Measurements from ENCODE around the gene PCCA. TPM values are rescaled to one million over a fixed set of nuclear protein-coding genes. Genes with fewer than 3 reads are reported as not detected.

Gene PCCA
- polyA plus RNA-seq, 2 of the 4 experiments (the other 2 are of a cell fraction) = 13.2 to 13.7 TPM

GRCh38 chr13:100339411-100339940, 250.6 kb downstream of the PCCA start:
- no peak for FAIRE-seq

DNA sequence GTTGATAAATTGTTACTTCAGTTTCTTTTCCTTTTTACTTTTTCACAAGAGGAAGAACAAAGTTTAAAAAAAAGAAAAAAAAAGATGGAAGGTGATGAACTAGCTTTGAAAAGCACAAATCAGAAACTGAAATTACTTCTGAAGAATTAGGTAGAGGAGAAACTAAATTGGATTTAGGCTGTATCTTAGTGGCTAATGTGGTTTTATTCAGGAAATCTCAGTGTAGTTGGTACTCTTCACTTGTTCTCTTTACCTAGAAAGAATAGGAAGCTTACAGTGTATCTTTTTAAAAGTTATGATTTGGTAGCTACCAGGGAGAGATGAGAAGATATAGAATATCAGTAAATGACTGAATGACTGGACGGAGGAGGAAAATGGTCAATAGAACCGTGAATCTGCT, 252.0 kb downstream of the PCCA start:
- ATAC-seq (no peak), FAIRE-seq (no peak), DNase-seq (ENCODE audit: low read depth in 1 of 2, low spot score in 1 of 2) (no peak)
- CTCF ChIA-PET = no interaction called here
- no peak overlapping the region for H3K27ac ChIP-seq
- no peak overlapping the region for H3K4me3 ChIP-seq
- H3K4me2 ChIP-seq = no peak overlapping the region
- POLR2A ChIA-PET = no interaction called here
- TF ChIP-seq ESRRA (IDR thresholded peaks at IDR 0.05; ENCODE audit: borderline replicate concordance, low read length) (no peak), RAD21 (conservative IDR thresholded peaks at IDR 0.05 in 1 of 2, IDR thresholded peaks at IDR 0.05 in 1 of 2) (no peak)
- no peaks in the 10 kb centered on the region for H3K4me1 ChIP-seq
- 88% methylated on average over 2 of the region's 2 CpGs for WGBS (ENCODE audit: missing lambda C conversion rate)
- no peaks in the 10 kb centered on the region for H3K9me3 ChIP-seq

More at GRCh38 chr13:100339411-100339940, 250.6 kb downstream of the PCCA start:
- peaks cover 3% of the 10 kb centered on the region; the same call in 1 of the 3 replicates for H3K9me3 ChIP-seq
- POLR2A ChIA-PET = no interaction called here
- TF ChIP-seq NPAS2 (CRISPR knock-in tag; IDR thresholded peaks at IDR 0.05; ENCODE audit: borderline replicate concordance) = no peak
- no peak for TF ChIP-seq SREBF2 (IDR thresholded peaks at IDR 0.05)
- no peak for TF ChIP-seq POLR2AphosphoS2 (conservative IDR thresholded peaks at IDR 0.05; ENCODE audit: low read length)
- TF ChIP-seq RAD21 (conservative IDR thresholded peaks at IDR 0.05 in 1 of 2, IDR thresholded peaks at IDR 0.05 in 1 of 2) = no peak
- no peak for TF ChIP-seq RNF2 (IDR thresholded peaks at IDR 0.05; ENCODE audit: borderline replicate concordance, low read depth)
- TF ChIP-seq HOXA7 (CRISPR knock-in tag; IDR thresholded peaks at IDR 0.05) = no peak
- TF ChIP-seq RCOR1 (IDR thresholded peaks at IDR 0.05; ENCODE audit: low read depth, low read length) = no peak
- TF ChIP-seq, protein P1, sequence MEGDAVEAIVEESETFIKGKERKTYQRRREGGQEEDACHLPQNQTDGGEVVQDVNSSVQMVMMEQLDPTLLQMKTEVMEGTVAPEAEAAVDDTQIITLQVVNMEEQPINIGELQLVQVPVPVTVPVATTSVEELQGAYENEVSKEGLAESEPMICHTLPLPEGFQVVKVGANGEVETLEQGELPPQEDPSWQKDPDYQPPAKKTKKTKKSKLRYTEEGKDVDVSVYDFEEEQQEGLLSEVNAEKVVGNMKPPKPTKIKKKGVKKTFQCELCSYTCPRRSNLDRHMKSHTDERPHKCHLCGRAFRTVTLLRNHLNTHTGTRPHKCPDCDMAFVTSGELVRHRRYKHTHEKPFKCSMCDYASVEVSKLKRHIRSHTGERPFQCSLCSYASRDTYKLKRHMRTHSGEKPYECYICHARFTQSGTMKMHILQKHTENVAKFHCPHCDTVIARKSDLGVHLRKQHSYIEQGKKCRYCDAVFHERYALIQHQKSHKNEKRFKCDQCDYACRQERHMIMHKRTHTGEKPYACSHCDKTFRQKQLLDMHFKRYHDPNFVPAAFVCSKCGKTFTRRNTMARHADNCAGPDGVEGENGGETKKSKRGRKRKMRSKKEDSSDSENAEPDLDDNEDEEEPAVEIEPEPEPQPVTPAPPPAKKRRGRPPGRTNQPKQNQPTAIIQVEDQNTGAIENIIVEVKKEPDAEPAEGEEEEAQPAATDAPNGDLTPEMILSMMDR (IDR thresholded peaks at IDR 0.05) = no peak
- TF ChIP-seq JUN (IDR thresholded peaks at IDR 0.05) = no peak
- TF ChIP-seq NFE2L2 (conservative IDR thresholded peaks at IDR 0.05; ENCODE audit: low read length) = no peak
- CTCF ChIA-PET = no interaction called here
- no peak overlapping the region for H3K4me2 ChIP-seq
- H3K4me3 ChIP-seq = no peak overlapping the region
- H3K4me1 ChIP-seq = no peaks in the 10 kb centered on the region
- ATAC-seq = no peak
- 96% methylated on average over 8 of the region's 8 CpGs for WGBS (ENCODE audit: missing lambda C conversion rate)
- no peak for DNase-seq (ENCODE audit: low read depth in 1 of 2, low spot score in 1 of 2)
- H3K27ac ChIP-seq = no peak overlapping the region

DNA sequence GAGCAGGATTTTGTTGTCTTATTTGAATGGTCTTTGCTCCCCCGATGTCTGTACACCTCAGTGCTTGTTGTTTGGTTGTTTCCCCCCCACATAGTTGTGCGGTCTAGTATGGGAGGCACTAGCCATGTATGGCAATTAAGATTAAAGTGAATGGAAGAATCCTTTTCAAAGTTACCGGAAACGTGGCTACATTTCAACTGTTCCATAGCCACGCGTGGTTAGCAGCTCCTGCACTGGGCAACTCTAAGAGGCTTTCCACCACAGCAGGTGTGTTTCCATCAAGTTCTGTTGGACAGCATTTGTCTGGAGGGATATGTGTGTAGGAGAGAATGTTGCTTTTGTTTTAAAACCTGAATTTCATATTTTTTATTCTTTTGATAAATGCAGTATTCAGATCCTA, 252.4 kb downstream of the PCCA start:
- FAIRE-seq (no peak), ATAC-seq (no peak), DNase-seq (ENCODE audit: low read depth in 1 of 2, low spot score in 1 of 2) (no peak)
- no peak overlapping the region for H3K27ac ChIP-seq
- no peaks in the 10 kb centered on the region for H3K9me3 ChIP-seq
- ChIA-PET CTCF (no interaction called here), POLR2A (no interaction called here)
- no peak for TF ChIP-seq GATA3 (IDR thresholded peaks at IDR 0.05; ENCODE audit: borderline replicate concordance)
- TF ChIP-seq TP53 (CRISPR knock-in tag; IDR thresholded peaks at IDR 0.05) = no peak
- no peak for TF ChIP-seq CBX8 (IDR thresholded peaks at IDR 0.05)
- H3K4me3 ChIP-seq = no peak overlapping the region
- no peak overlapping the region for H3K4me2 ChIP-seq
- H3K4me1 ChIP-seq = no peaks in the 10 kb centered on the region
- WGBS (ENCODE audit: missing lambda C conversion rate) = 94% methylated on average over 6 of the region's 6 CpGs

GRCh38 chr13:100344544-100344943, 255.7 kb downstream of the PCCA start:
- no peak for DNase-seq (ENCODE audit: low read depth in 1 of 2, low spot score in 1 of 2)
- ATAC-seq = no peak
- Histone ChIP-seq H3K27ac (no peak overlapping the region), H3K9me3 (no peaks in the 10 kb centered on the region), H3K4me2 (no peak overlapping the region), H3K4me3 (no peak overlapping the region), H3K4me1 (peaks cover 4% of the 10 kb centered on the region; the same call in 2 of the 3 replicates)
- CTCF ChIA-PET = no interaction called here
- no peak for FAIRE-seq
- POLR2A ChIA-PET = no interaction called here
- TF ChIP-seq MAZ (IDR thresholded peaks at IDR 0.05; ENCODE audit: borderline replicate concordance, low read depth, low read length) (no peak), PHF8 (IDR thresholded peaks at IDR 0.05; ENCODE audit: borderline replicate concordance, low read depth) (no peak), CBX8 (IDR thresholded peaks at IDR 0.05) (no peak), ZFP36 (IDR thresholded peaks at IDR 0.05; ENCODE audit: borderline replicate concordance, partially characterized antibody) (no peak)
- 79% methylated on average over 4 of the region's 4 CpGs for WGBS (ENCODE audit: missing lambda C conversion rate)

Measured in A549 (cell line).